ENCODE data around the gene AHI1.

- TF ChIP-seq ZNF775 (CRISPR knock-in tag; IDR thresholded peaks at IDR 0.05; ENCODE audit: borderline replicate concordance) (no peak), CTCF (CRISPR knock-in tag; IDR thresholded peaks at IDR 0.05) (no peak), MZF1 (CRISPR knock-in tag; IDR thresholded peaks at IDR 0.05; ENCODE audit: borderline replicate concordance) (no peak), EZH2 (conservative IDR thresholded peaks at IDR 0.05; ENCODE audit: low read depth, low read length) (no peak), FOXM1 (CRISPR knock-in tag; IDR thresholded peaks at IDR 0.05) (no peak), POLR2A (IDR thresholded peaks at IDR 0.05; ENCODE audit: insufficient read depth in 1 of 2, low read depth in 2 of 2, low read length in 2 of 2) (no peak), POLR2AphosphoS2 (IDR thresholded peaks at IDR 0.05; ENCODE audit: low read depth, low read length) (no peak)
- TF ChIP-seq, protein P1, sequence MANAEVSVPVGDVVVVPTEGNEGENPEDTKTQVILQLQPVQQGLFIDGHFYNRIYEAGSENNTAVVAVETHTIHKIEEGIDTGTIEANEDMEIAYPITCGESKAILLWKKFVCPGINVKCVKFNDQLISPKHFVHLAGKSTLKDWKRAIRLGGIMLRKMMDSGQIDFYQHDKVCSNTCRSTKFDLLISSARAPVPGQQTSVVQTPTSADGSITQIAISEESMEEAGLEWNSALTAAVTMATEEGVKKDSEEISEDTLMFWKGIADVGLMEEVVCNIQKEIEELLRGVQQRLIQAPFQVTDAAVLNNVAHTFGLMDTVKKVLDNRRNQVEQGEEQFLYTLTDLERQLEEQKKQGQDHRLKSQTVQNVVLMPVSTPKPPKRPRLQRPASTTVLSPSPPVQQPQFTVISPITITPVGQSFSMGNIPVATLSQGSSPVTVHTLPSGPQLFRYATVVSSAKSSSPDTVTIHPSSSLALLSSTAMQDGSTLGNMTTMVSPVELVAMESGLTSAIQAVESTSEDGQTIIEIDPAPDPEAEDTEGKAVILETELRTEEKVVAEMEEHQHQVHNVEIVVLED (CRISPR knock-in tag; IDR thresholded peaks at IDR 0.05; ENCODE audit: borderline replicate concordance), result no peak
Observed at GRCh38 chr6:135358985-135359384, 138.6 kb downstream of the AHI1 start.
